GM21423 (cell line): ENCODE measurements around the gene CCDC88C.

ENCODE experiments used
- ATAC-seq: cut with Tn5 transposase; IDR thresholded peaks from one replicate; pipeline ENCODE4 v1.9.1; 2021; ENCODE audit warnings: mild to moderate bottlenecking, moderate library complexity; ENCODE audit not compliant: unreplicated experiment

The CCDC88C gene

DNA sequence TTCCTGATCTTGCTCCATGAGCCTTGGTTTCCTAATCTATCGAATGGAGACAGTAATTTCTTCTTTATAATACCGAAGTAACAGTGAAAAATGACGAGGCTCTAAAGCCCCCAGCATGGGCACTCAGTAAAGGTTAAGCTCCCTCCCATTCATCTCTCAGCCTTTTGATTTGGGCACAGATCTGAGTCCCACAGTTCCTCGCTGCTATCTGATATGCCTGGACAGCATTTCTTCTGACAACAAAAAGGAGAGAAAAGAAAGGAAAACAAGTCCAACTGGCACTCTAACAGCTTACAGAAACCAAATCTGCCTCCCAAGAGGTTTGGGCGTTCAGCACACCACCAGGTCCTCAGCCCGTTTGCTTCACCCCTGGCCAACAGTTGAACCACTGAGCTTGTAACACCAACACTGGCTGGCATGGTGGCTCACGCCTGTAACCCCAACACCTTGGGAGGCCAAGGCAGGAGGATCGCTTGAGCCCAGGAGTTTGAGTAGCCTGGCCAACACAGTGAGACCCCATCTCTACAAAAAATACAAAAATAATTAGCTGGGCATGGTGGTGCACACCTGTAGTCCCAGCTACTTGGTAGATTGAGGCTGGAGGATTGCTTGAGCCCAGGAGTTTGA, 19.5 kb downstream of the CCDC88C start:
- no peak for ATAC-seq

DNA sequence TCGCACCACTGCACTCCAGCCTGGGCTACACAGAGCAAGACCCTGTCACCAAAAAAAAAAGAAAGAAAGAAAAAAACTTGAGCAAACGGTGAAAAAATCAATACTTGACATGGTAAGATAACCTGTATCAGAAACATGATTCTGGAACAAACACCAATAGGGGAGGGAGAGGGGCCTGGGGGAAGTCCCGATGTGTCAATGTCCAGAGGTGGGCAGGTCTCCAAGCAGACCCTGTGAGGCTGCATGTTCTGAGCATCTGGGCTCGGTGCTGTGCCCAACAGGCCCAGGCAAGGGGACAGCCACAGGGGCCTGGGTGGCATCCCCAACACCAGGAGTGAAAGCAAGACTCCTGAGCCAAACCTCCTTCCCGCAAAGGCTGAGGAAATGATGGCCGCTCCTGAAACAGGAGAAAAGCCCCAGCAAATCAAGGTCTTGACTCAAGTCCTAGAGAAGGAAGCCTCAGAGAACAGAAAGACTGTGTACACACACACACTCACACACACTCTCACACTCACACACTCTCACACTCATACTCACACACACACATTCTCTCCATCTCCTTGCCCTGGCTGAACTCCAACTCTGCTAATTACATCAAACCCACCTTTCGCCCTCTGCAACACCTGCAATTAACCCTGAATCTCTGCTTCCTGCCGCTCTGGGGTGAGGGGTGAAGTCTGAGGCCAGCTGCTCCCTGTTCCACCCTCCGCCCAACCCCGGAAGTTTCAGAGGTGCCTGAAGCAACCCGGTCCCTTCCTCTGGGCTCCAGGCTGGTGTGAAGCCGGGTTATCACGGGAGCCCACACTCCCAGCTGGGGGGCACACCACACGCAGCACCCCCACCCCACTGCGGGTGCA, 20.4 kb downstream of the CCDC88C start:
- ATAC-seq: peak; percentile 66

DNA sequence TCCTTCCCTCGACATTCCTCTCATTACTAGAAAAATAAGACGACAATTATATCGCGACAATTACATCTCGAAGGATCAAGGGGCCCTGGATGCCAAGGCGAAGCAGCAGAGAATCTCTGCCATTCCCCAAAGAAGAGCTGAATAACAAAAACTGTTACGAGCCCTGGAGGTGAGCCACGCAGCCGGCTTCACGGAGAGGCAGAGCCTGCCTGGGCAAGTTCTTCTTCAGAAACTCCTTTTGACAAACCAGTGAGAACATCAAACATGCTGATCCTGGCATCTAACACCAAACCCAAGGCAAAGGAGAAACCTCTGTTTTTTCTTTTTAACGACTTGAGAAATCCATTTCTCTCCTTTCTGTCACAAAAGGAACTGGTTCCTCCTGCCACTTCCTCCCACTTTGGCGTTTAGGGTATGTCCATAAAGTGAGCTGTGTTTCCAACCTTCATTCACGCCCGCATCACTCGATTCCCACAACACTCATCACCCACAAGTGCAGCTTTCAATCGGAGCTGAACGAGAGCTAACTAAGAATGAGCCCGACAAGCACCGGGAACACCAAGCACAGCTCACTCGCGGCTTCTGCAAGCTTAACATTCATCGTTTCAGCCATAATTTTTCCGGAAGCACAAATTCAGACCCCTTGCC, 21.5 kb downstream of the CCDC88C start:
- ATAC-seq: no peak

DNA sequence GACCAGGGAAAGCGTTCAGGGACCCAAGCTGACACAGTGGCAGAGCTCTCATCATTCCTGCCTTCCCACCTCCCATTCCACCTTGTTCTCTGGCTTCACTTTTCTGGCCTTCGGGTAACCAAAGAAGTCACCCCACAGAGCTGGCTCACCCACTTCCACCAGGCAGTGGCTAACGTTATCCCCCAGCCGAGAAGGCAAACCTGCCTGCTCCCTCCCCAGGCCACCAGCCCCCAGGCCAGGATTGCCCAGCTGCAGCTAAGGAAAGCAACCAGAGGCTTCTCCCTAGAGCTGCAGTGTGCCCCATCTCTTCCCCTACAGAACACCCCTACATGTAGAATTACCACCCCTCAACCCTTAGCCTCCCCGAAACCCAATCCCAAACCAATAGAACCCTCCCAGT, 22.2 kb downstream of the CCDC88C start:
- ATAC-seq: no peak

DNA sequence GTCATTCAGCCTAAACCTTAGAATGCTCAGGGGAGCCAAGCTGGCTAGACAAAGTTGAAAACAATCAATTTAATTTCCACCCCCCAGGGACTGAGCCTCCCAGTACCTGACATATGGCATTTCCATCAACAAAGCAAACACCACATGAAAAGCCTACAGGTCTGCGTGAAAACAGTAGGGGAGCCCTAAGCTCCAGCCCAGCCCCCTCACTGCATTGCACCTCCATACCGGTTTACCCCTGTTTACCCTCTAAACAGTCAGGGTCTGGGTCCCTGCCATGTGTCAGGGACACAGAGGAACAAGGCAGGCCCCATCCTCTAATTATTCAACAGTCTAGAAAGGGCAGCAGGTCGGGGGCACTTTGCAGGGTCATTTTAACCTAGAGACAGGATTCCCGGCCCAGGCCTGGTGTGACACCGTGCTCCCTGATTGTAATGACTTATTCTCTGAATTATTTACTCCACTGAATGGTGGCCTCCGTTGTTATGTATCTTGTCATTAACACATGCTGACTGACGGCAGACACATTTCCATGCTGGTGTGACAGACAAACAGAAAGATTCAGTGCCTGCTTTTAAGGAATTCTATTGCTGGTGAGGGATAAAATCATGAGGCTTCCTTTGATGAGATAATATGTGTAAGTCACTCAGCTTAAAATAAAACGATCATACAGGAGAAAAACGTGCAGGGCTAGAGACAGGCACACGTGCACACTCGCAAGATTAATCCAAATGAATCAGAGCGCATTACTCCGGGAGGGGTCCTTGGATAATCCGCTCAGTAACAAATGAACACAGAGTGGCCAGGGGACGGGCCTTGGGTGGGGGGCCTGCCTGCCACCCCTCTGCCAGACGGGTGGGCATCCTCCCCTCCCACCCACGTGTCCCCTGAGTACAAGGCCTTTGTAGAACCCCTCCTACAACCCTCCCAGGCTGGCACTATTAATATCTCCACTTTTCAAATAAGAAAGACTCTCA, 23.2 kb downstream of the CCDC88C start:
- no peak for ATAC-seq

DNA sequence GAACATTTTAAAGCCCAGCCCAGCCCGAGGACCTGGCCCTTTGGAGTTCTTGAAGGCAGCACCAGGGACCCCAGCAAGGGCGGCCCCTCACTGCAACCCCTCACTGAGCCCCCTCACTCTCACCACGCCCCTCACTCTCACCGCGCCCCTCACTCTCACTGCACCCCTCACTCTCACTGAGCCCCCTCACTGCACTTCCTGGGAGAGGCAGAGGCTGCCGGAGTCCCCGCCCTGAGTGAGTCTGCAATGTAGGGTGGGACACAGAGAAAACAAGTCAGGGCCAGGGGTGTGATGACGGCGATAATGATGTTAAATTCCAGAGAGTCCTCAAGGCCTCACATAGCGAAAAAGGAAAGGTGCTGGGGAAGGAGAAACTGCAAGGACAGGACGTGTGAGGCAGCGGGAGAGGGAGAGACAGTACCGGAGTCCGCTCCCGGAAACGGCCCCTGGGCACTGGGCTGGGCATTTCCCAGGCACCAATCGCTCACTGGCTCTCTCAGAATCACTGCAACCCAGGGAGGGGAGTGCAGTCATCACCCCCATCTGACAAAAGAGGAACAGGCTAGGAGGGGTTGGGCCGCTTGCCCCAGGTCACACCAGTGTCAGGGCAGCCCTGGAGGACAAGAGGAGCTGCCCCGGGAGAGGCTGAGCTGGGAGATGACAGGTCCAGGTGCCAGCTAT, 24.9 kb downstream of the CCDC88C start:
- ATAC-seq: no peak

DNA sequence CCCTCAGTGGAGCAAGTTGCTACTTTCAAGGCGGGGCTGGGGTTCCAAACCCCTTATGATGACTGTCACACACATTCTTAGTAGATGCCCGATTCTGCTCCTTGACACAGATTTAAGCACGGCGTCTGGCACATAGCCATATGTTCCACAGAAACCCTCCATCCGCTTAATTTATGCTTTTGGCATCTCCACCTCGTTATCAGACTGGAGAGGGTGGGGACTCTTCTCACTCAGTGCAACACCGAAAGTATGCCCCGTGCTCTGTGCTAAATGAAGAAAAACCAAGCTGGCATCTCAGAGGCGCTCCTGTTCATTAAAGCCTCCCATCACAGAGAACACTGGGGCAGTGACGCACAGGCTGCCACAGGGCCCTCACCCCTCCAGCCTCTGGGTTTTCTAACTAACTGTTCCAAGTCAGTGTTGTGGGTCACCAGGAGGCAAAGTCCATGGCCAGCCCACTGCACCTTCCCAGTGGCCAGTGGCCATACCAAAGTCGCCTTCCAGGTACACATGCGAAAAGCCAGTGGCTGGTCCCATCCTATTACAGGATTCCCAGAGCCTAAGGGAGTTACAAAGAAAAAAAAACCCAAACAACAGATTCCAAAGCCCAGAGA, 27.3 kb downstream of the CCDC88C start:
- ATAC-seq: no peak

DNA sequence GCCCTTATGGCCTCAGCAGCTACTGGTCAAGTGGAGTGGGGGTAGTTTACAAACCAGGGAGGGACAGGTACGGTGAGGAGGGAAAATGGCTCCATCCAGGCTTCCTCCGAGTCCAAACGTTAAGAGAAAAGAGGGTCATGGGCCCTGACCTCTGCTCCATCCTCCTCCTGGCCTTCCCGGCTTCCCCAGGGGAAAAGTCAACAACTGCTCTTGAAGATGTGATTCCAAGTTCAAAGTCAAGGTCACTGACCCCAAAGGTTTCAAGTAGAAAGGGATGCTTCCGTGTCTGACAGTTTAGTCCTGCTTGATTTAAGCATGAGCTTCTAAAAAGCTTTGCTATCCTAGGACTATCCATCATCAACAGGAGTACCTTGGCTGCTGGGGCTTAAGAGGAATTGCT, 28.5 kb downstream of the CCDC88C start:
- ATAC-seq: no peak

DNA sequence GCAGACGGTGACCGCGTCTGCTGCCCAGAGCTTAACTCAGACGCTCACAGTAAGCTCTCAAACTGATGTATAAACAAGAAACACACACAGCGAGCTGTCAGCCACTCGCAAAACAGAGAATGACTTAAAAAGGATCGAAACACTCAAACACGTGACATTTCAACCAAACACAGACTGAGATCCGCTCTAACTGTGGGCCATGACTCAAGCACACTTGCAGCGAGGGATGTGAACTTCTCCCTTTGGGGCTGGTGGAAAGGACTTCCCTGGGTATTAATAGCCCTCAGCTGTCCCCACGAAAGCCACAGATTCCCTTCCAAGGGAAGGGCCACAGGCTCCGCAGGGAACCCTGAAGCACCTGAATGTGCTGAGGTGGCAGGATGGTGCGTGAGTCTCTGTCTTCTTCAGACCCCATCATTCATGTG, 29.1 kb downstream of the CCDC88C start:
- no peak for ATAC-seq

DNA sequence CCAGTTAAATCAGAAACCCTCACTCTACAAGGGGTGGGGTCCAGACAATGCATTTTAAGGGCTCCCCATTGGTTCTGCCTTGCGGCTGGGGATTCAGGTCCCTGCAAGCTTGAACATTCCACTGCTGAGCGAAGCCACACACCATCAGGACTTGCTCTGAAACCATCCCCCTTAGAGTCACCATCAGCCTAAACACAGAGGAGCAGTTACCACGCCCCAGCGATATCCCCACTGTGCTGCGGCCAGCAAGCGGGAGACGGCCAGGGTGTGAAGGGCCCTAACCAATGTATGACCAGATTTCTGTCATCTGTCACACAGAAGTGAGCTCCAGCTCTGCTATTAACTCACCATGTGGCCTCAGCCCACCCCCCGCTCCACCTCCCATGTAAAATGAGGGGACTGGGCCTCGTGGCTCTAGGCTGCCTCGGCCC, 29.7 kb downstream of the CCDC88C start:
- no peak for ATAC-seq

DNA sequence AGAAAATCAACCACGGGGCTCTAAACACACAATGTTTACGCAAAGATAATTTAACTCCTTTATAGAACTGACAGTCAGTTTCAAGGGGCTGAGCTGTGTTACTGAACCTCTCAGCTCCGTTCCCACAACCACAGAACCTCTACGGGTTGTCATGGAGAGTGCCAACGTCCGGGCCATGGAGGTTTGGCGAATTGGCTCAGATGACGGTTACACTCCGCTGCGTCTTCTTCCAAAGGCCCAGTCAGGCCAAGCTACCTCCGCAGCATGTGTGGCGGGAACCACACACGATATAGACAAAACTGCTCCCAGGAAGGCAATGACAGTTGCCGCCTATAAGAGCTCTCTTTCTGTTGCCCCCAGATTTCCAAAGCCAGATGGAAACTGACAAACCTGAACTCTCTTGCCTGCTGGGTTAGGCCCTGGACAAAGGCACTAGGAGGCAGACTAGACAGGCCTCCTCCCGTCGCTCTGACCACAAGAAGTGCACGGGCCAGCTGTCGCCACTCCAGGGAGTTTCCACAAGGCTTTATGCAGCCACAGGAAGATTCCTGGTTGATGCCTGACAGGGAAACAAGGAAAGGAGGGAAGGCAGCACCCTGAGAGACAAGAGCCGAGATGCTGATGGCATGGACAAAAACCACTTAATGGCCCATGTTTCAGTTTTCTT, 30.3 kb downstream of the CCDC88C start:
- no peak for ATAC-seq

DNA sequence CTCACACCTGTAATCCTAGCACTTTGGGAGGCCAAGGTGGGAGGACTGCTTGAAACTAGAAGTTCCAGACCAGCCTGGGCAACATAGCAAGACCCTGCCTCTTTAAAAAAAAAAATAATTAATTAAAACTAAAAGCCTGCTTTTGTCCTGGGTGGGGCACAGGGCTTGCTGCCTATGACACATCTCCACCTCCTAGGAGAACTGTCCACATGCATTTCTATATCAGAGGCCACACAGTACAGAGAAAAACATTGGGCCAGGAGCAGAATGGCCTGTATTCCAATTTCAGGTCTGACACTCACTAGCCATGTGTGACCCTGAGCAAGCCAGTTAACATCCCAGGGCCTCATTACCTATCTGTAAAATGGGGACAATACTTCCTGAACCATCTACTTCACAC, 31.9 kb downstream of the CCDC88C start:
- ATAC-seq: no peak

DNA sequence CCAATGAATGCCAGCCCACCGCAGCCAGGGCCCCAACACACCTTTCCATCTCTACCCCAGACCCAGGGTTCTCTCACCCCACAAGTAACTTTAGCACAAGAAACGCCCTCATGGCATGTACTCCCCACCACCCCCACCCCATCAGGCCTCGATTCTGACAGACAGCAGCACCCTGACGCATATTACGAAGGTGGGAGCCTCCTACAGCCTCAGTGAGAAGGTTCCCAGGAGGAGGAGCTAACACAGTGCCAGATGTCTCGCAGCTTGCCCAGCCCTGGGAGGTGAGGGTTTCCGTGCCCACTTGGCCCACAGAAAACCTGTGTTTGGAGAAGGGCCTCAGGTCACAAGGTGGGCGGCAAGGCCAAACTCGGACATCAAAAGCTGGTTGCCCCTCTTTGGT, 32.4 kb downstream of the CCDC88C start:
- no peak for ATAC-seq

DNA sequence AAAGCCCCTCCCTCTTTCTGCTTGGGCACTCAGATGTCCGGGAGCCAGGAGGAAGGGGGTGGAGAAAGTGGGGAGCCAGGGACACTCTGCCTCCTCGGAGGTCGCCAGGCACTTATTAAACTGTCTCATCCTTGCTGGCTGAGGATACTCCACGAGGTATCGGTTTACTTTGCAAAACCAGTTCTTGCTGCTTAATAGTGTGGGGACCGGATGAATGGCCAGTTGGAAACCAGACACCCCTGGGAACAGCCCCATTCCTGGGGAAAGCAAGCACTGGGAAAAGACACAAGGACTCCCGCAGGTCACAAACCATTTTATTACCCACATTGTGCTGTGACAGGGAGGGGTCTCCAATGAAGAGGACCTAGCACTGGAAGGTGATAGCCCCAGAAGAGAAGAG, 34.2 kb downstream of the CCDC88C start:
- no peak for ATAC-seq

DNA sequence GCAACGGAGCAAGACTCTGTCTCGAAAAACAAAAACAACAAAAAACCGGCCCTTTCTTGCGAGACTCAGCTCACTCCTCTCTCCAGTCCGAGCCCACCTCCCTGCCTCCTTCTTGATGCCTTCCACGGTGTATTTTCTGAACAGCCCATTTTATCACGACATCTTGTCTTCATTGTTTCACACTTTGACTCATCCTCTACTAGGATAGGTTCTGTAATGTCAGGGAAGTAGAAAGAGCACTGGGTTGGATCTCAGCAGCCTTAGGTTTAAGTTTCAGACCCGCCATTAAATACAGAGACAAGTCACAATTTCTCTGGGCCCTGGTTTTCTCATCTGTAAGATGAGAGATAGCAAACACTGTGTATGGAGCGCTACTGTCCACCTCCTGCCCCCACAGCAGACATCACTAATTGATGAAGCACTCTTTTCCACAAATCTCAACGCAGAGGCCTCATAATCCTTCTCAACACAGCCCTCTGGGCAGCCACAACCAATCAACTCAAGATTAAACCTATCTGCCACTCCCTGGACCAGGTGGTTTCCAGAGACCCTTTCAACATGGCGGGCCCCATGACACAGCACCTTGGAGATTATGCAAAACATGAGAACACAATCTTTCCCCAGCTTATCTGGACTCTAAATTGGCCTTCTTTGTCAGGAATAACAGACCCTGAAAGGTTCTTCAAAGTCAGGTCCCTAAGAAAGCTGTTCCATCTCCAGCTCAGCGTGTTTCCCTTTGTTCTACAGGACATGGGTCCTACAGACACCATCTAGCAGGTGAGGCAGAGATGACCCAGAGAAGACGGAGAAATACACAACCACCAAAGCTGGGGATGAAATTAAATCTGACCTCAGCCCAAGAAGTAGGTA, 35.6 kb downstream of the CCDC88C start:
- no peak for ATAC-seq

DNA sequence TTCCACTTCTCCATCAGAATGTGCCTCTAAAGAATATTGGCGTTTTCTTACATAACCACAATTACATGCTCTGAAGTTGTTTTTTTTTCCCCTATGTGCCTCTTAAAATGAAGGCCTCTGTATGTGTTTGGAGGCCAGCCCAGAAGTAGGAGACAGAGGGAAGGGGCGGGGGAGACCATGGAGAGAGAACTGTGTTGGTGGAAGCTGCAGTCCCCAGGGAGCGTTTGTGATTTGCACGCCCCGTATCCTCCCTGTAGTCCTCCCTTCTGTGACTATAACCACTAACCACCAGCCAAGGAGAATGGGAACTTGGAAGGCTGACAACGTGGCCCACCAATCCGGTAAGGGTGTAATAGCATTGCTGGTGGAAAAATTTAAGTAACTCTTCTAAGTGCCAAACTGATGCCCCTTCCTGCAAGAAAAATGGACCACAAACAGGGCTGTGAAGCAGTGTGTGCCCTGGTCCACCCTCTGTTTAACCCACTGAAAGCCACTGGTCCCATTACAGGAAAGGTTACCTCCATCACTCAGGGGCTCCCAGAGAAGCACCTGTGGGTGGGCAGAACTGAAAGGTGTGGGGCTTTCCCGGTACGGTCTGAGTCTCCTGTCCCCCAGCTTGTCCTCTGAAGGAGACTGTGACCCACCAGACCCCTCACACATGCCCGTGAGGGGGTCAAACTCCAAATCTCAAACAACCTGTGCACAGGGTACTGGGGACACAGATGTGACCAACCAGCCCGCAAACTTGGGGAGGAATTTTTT, 36.8 kb downstream of the CCDC88C start:
- ATAC-seq: no peak

DNA sequence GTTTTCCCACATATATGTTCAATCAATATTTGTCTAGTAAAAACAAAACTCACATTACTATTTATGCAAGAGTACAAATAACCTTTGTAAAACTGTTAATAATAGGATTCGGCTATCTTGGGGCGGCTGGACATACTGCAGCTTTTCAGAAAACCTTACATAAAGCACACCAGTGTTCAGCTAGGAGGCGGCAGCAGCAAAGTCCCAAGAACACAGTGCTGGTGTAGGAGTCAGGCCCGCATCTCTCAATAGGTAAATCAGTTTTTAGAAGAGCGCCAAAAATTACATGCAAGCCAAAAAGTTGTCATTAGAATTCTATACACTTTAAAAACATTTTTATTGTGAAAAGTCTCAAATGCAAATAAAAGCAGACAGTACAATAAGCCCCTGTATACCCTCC, 37.5 kb downstream of the CCDC88C start:
- ATAC-seq: no peak

DNA sequence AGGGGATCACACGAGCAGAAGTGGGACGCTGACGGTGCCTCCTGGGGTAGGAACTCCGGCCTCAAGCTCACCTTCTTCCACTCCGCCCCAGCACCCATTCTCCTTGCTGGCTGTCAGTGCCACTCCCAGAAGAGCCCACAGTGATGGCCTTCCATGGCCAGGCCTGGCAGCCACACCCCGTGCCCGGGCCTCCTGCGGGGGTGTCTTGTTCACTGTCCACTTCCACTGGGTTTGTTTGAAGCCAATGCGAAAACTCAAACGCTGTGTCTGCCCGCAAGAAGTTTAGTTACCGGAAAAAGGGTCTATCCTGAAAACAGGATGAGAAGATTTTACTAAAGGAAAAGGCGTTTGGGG, 38.1 kb downstream of the CCDC88C start:
- no peak for ATAC-seq
